ENCODE results near the gene ZNF697. TPM values are rescaled to one million over a fixed set of nuclear protein-coding genes. Genes with fewer than 3 reads are reported as not detected.

Gene ZNF697
- total RNA-seq, 1 experiment from 2014 or later: 7.1 TPM

DNA sequence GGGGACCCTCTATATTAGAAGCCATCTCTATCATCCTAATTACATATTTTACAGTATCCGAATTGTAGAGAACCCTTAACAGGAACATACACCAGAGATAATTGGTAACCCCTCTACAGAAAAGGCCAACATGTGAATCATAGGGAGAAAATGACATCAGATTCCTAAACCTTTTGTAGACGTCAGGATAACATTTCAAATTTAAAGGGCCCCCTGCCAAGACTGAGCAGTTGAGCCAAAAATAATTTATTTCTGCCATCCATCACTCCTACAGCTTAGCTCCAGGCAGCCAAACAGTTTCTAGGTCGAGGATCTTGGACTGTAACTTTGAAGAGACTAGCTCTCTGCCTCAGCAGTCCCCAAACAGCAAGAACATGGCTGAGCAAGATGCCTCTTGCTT is 21.2 kb downstream of the ZNF697 start:
- DNase-seq (ENCODE audit: low read depth, low spot score) (no peak), ATAC-seq (no peak)
- in situ Hi-C loops (cut with HindIII; ENCODE audit: low pct_unique_long_range_greater_than_20kb, low sequenced_read_pairs) (no loop called here), intact Hi-C loops (cut with micrococcal nuclease; ENCODE audit: unreplicated experiment) (no loop called here)
- H3K36me3 ChIP-seq (ENCODE audit: control insufficient read depth, insufficient read depth, low read length): no peaks in the 10 kb centered on the region
- TF ChIP-seq POLR2AphosphoS5 (IDR thresholded peaks at IDR 0.05; ENCODE audit: low read depth, low read length) (no peak), SIN3A (IDR thresholded peaks at IDR 0.05; ENCODE audit: borderline replicate concordance, insufficient read depth, low read depth, low read length) (no peak), TCF7L2 (IDR thresholded peaks at IDR 0.05; ENCODE audit: low read depth, low read length) (no peak)
- no peak overlapping the region for H3K27ac ChIP-seq (ENCODE audit: low read length)
- no peaks in the 10 kb centered on the region for H3K4me1 ChIP-seq (ENCODE audit: control insufficient read depth, insufficient read depth, low read length)
- POLR2A ChIA-PET: no interaction called here
- CTCF ChIA-PET: no interaction called here
- no peaks in the 10 kb centered on the region for H3K9me3 ChIP-seq (ENCODE audit: control insufficient read depth, insufficient read depth, low read depth, low read length)
- H3K4me3 ChIP-seq (ENCODE audit: low read depth in 2 of 2, low read length in 2 of 2): no peak overlapping the region
- no TSS peak for BruUV-seq (replicated peaks)
- no peaks in the 10 kb centered on the region for H3K27me3 ChIP-seq (ENCODE audit: control insufficient read depth, insufficient read depth, low read length)

- Histone ChIP-seq H3K27ac (ENCODE audit: low read length) (no peak overlapping the region), H3K27me3 (ENCODE audit: control insufficient read depth, insufficient read depth, low read length) (no peaks in the 10 kb centered on the region), H3K9me3 (ENCODE audit: control insufficient read depth, insufficient read depth, low read depth, low read length) (no peaks in the 10 kb centered on the region), H3K4me3 (ENCODE audit: low read depth in 2 of 2, low read length in 2 of 2) (no peak overlapping the region), H3K36me3 (ENCODE audit: control insufficient read depth, insufficient read depth, low read length) (no peaks in the 10 kb centered on the region), H3K4me1 (ENCODE audit: control insufficient read depth, insufficient read depth, low read length) (no peaks in the 10 kb centered on the region)
- intact Hi-C loops (cut with micrococcal nuclease; ENCODE audit: unreplicated experiment): no loop called here
- no peak for ATAC-seq
- no TSS peak for BruUV-seq (replicated peaks)
- CTCF ChIA-PET: no interaction called here
- DNase-seq (ENCODE audit: low read depth, low spot score): no peak
- in situ Hi-C loops (cut with HindIII; ENCODE audit: low pct_unique_long_range_greater_than_20kb, low sequenced_read_pairs): no loop called here
- POLR2A ChIA-PET: no interaction called here
- TF ChIP-seq TCF7L2 (IDR thresholded peaks at IDR 0.05; ENCODE audit: low read depth, low read length) (no peak), POLR2AphosphoS5 (IDR thresholded peaks at IDR 0.05; ENCODE audit: low read depth, low read length) (no peak), SIN3A (IDR thresholded peaks at IDR 0.05; ENCODE audit: borderline replicate concordance, insufficient read depth, low read depth, low read length) (no peak), REST (IDR thresholded peaks at IDR 0.05; ENCODE audit: insufficient read depth in 1 of 2, low read depth in 2 of 2, low read length in 1 of 2) (no peak)
- TF ChIP-seq, protein P1, sequence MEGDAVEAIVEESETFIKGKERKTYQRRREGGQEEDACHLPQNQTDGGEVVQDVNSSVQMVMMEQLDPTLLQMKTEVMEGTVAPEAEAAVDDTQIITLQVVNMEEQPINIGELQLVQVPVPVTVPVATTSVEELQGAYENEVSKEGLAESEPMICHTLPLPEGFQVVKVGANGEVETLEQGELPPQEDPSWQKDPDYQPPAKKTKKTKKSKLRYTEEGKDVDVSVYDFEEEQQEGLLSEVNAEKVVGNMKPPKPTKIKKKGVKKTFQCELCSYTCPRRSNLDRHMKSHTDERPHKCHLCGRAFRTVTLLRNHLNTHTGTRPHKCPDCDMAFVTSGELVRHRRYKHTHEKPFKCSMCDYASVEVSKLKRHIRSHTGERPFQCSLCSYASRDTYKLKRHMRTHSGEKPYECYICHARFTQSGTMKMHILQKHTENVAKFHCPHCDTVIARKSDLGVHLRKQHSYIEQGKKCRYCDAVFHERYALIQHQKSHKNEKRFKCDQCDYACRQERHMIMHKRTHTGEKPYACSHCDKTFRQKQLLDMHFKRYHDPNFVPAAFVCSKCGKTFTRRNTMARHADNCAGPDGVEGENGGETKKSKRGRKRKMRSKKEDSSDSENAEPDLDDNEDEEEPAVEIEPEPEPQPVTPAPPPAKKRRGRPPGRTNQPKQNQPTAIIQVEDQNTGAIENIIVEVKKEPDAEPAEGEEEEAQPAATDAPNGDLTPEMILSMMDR (IDR thresholded peaks at IDR 0.05): no peak
Observed at GRCh38 chr1:119626011-119626545, 22.0 kb downstream of the ZNF697 start.

DNA sequence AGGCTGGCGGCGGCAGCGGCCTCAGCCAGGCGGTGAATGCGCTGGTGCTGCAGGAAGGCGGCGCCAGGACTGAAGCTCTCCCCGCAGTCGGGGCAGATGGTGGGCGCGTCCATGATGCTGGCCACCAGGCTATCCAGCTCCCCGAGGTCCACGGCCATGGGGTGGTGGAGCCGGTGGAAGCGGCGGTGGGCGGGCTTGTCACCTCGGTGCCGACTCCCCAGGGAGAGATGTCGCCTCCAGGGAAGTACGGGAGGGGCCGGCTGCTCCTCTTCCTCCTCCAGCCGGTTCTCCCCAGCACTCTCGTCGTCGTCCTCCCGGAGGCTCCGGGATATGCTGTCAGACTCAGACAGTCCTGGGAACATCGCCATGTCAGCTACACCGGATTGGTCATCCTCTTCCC is 24.4 kb downstream of the ZNF697 start:
- H3K9me3 ChIP-seq (ENCODE audit: control insufficient read depth, insufficient read depth, low read depth, low read length): no peaks in the 10 kb centered on the region
- TF ChIP-seq, protein P1 (IDR thresholded peaks at IDR 0.05): no peak
- no peak for TF ChIP-seq REST (IDR thresholded peaks at IDR 0.05; ENCODE audit: insufficient read depth in 1 of 2, low read depth in 2 of 2, low read length in 1 of 2)
- no peak for TF ChIP-seq SIN3A (IDR thresholded peaks at IDR 0.05; ENCODE audit: borderline replicate concordance, insufficient read depth, low read depth, low read length)
- TF ChIP-seq TCF7L2 (IDR thresholded peaks at IDR 0.05; ENCODE audit: low read depth, low read length): no peak
- TF ChIP-seq POLR2AphosphoS5 (IDR thresholded peaks at IDR 0.05; ENCODE audit: low read depth, low read length): no peak
- intact Hi-C loops (cut with micrococcal nuclease; ENCODE audit: unreplicated experiment): no loop called here
- in situ Hi-C loops (cut with HindIII; ENCODE audit: low pct_unique_long_range_greater_than_20kb, low sequenced_read_pairs): no loop called here
- CTCF ChIA-PET: no interaction called here
- H3K4me1 ChIP-seq (ENCODE audit: control insufficient read depth, insufficient read depth, low read length): no peaks in the 10 kb centered on the region
- H3K36me3 ChIP-seq (ENCODE audit: control insufficient read depth, insufficient read depth, low read length): no peaks in the 10 kb centered on the region
- no peak overlapping the region for H3K27ac ChIP-seq (ENCODE audit: low read length)
- no TSS peak for BruUV-seq (replicated peaks)
- POLR2A ChIA-PET: no interaction called here
- no peaks in the 10 kb centered on the region for H3K27me3 ChIP-seq (ENCODE audit: control insufficient read depth, insufficient read depth, low read length)
- no peak for ATAC-seq
- H3K4me3 ChIP-seq (ENCODE audit: low read depth in 2 of 2, low read length in 2 of 2): no peak overlapping the region
- no peak for DNase-seq (ENCODE audit: low read depth, low spot score)

Data from Panc1 (cell line).